Body of pancreas (tissue), 4 donors: ENCODE measurements around the gene GALNT12.

Source experiments
- POLR2A ChIP-seq, 3 donors: fragments of 450-650 bp; IDR thresholded peaks; one replicate each; pipeline ENCODE4 v1.6.1; 2016; ENCODE audit warnings: antibody characterized with exemption in 3 of 3, mild to moderate bottlenecking in 2 of 3
- TF ChIP-seq, protein P1 (sequence below), 7 experiments: fragments of 450-650 bp in 4 of 7; fragments of 200-600 bp in 3 of 7; sonication (generic) in 3 of 7; IDR thresholded peaks; one replicate each; pipeline ENCODE4 v1.5.1; 2016 to 2019; ENCODE audit warnings: antibody characterized with exemption in 7 of 7

DNA sequence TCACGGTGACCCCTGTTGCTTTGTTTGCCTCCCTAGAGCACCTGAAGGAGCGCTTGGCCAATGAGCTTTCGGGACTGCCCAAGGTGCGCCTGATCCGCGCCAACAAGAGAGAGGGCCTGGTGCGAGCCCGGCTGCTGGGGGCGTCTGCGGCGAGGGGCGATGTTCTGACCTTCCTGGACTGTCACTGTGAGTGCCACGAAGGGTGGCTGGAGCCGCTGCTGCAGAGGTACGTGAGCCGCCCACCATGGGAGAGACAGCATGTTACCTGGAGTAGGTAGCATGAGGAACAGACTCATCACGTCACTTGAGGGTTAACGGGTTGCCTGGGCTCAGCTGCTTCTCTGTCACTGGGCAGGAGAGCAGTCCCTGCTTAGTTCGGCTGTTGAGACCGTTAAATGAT, 19.2 kb downstream of the GALNT12 start:
- TF ChIP-seq, protein P1, sequence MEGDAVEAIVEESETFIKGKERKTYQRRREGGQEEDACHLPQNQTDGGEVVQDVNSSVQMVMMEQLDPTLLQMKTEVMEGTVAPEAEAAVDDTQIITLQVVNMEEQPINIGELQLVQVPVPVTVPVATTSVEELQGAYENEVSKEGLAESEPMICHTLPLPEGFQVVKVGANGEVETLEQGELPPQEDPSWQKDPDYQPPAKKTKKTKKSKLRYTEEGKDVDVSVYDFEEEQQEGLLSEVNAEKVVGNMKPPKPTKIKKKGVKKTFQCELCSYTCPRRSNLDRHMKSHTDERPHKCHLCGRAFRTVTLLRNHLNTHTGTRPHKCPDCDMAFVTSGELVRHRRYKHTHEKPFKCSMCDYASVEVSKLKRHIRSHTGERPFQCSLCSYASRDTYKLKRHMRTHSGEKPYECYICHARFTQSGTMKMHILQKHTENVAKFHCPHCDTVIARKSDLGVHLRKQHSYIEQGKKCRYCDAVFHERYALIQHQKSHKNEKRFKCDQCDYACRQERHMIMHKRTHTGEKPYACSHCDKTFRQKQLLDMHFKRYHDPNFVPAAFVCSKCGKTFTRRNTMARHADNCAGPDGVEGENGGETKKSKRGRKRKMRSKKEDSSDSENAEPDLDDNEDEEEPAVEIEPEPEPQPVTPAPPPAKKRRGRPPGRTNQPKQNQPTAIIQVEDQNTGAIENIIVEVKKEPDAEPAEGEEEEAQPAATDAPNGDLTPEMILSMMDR (IDR thresholded peaks at IDR 0.05), result no peak
- no peak for TF ChIP-seq POLR2A (IDR thresholded peaks at IDR 0.05)
